Ascending aorta (tissue), 2 donors: ENCODE results near the gene CREB3L2. TPM values are rescaled to one million over a fixed set of nuclear protein-coding genes. Genes with fewer than 3 reads are reported as not detected.

Experiments
- DNase-seq, 2 donors: peaks; one replicate each; pipeline ENCODE4 v3.0.0-alpha.2; 2019; ENCODE audit warnings: low spot score in 2 of 2
- H3K27ac ChIP-seq, 2 donors: fragments of 200-600 bp; sonication (generic); one replicate each; pipeline ENCODE4 v1.5.1; 2016 to 2017; ENCODE audit warnings: mild to moderate bottlenecking in 1 of 2
- H3K27me3 ChIP-seq: fragments of 200-600 bp; sonication (generic); one replicate; pipeline ENCODE4 v1.5.1; 2017
- H3K36me3 ChIP-seq, 2 donors: fragments of 200-600 bp; sonication (generic); one replicate each; pipeline ENCODE4 v1.5.1; 2016
- H3K4me1 ChIP-seq, 2 donors: fragments of 200-600 bp; sonication (generic); one replicate each; pipeline ENCODE4 v1.5.1; 2016 to 2017; ENCODE audit warnings: mild to moderate bottlenecking in 1 of 2
- H3K4me3 ChIP-seq, 2 donors: fragments of 200-600 bp; sonication (generic); one replicate each; pipeline ENCODE4 v1.5.1; 2016 to 2017; ENCODE audit warnings: mild to moderate bottlenecking in 1 of 2
- H3K9me3 ChIP-seq, 2 donors: fragments of 200-600 bp; sonication (generic); one replicate each; pipeline ENCODE4 v1.5.1; 2016
- CTCF ChIP-seq, 3 experiments: fragments of 200-600 bp in 2 of 3; fragments of 450-650 bp in 1 of 3; sonication (generic) in 2 of 3; IDR thresholded peaks; one replicate each; pipeline ENCODE4 v1.5.1; 2016 to 2019; ENCODE audit warnings: antibody characterized with exemption in 3 of 3, mild to moderate bottlenecking in 1 of 3, moderate library complexity in 1 of 3
- intact Hi-C: fragments of 100-400 bp; cut with DNase I; formaldehyde crosslinking; loops from one replicate; pipeline ENCODE4 v1.15.1; 2023
- total RNA-seq: library from RNA; depleted of rRNA; stranded (reverse); fragments of >200 nt; gene quantifications from one replicate; pipeline ENCODE4 v1.1.0, GENCODE V29; 2016

The CREB3L2 gene
- total RNA-seq, 1 donor from 2014 or later, result 38.5 TPM

- peak; percentile 50 to 90 for DNase-seq
- Histone ChIP-seq H3K4me1 (peaks cover 11 to 56% of the 10 kb centered on the region in 2 donors), H3K36me3 (peaks cover 0 to 5% of the 10 kb centered on the region in 2 donors), H3K9me3 (no peaks in the 10 kb centered on the region), H3K27me3 (no peaks in the 10 kb centered on the region), H3K27ac (peak overlapping the region; percentile 78 to 79), H3K4me3 (no peak overlapping the region)
- no peak for TF ChIP-seq CTCF (IDR thresholded peaks at IDR 0.05)
- intact Hi-C loops, result loop anchor here (5.0 kb wide), 1 partner anchor 34 kb away; no protein-coding TSS in a partner anchor
Measured at GRCh38 chr7:137957887-137958286, 44.0 kb downstream of the CREB3L2 start.

GRCh38 chr7:137956591-137956990, 45.3 kb downstream of the CREB3L2 start:
- intact Hi-C loops, result loop anchor here (5.0 kb wide), 1 partner anchor 36 kb away; no protein-coding TSS in a partner anchor
- H3K27ac ChIP-seq, result peak overlapping the region; percentile 68 to 78
- peaks cover 11 to 55% of the 10 kb centered on the region in 2 donors for H3K4me1 ChIP-seq

GRCh38 chr7:137956183-137956582, 45.7 kb downstream of the CREB3L2 start:
- no peaks in the 10 kb centered on the region for H3K9me3 ChIP-seq
- no peak overlapping the region for H3K4me3 ChIP-seq
- intact Hi-C loops, result loop anchor here (5.0 kb wide), 1 partner anchor 36 kb away; no protein-coding TSS in a partner anchor
- peaks cover 0 to 5% of the 10 kb centered on the region in 2 donors for H3K36me3 ChIP-seq
- peaks cover 11 to 55% of the 10 kb centered on the region in 2 donors for H3K4me1 ChIP-seq
- no peak for TF ChIP-seq CTCF (IDR thresholded peaks at IDR 0.05)
- no peak for DNase-seq
- H3K27ac ChIP-seq, result peak overlapping the region; percentile 68 to 78
- no peaks in the 10 kb centered on the region for H3K27me3 ChIP-seq

More at GRCh38 chr7:137956591-137956990, 45.3 kb downstream of the CREB3L2 start:
- no peak overlapping the region for H3K4me3 ChIP-seq
- H3K9me3 ChIP-seq, result no peaks in the 10 kb centered on the region
- no peak for DNase-seq
- no peaks in the 10 kb centered on the region for H3K27me3 ChIP-seq
- peaks cover 0 to 5% of the 10 kb centered on the region in 2 donors for H3K36me3 ChIP-seq
- TF ChIP-seq CTCF (IDR thresholded peaks at IDR 0.05), result no peak

DNA sequence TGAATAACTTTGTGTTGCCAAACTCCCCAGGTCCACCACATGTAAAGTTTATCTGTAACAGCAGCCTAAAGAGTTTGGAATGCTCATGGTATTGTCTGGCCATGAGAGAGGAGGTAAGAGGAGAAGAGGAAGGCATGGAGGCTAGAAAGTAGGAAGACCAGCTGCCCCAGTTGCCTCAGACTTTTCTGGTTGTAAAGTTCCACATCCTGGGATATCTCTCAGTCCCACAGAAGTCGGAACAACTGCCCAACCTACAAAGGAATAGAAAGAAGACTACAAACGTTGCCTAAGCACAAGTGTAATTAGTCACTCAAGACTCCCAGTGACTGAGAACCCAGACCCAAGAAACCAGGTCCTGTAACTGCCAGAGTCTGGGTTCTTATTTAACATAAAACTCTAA, 47.3 kb downstream of the CREB3L2 start:
- no peaks in the 10 kb centered on the region for H3K27me3 ChIP-seq
- intact Hi-C loops, result loop anchor here (5.0 kb wide), 1 partner anchor 38 kb away; no protein-coding TSS in a partner anchor
- no peak for TF ChIP-seq CTCF (IDR thresholded peaks at IDR 0.05)
- no peaks in the 10 kb centered on the region for H3K9me3 ChIP-seq
- peaks cover 11 to 63% of the 10 kb centered on the region in 2 donors for H3K4me1 ChIP-seq
- peak overlapping the region; percentile 77 to 78 for H3K27ac ChIP-seq
- H3K4me3 ChIP-seq, result no peak overlapping the region
- DNase-seq, result no peak
- H3K36me3 ChIP-seq, result peaks cover 0 to 5% of the 10 kb centered on the region in 2 donors

GRCh38 chr7:137953665-137954470, 48.0 kb downstream of the CREB3L2 start:
- Histone ChIP-seq H3K4me3 (no peak overlapping the region), H3K27ac (peak overlapping the region; percentile 77 to 78), H3K4me1 (peaks cover 11 to 65% of the 10 kb centered on the region in 2 donors), H3K36me3 (peaks cover 0 to 5% of the 10 kb centered on the region in 2 donors), H3K9me3 (no peaks in the 10 kb centered on the region), H3K27me3 (no peaks in the 10 kb centered on the region)
- TF ChIP-seq CTCF (IDR thresholded peaks at IDR 0.05), result no peak
- no peak for DNase-seq
- intact Hi-C loops, result no loop called here
